ENCODE measurements around the gene WASF3. TPM values are rescaled to one million over a fixed set of nuclear protein-coding genes. Genes with fewer than 3 reads are reported as not detected.

Gene WASF3
- total and polyA plus RNA-seq, 10 of the 15 experiments (the other 5 are each of a cell fraction or from before 2014, with no cell fraction given), result under 0.01 to 0.10 (median 0.01) TPM; not detected in 7

- TF ChIP-seq MAX (IDR thresholded peaks at IDR 0.05; ENCODE audit: low read depth, low read length) (no peak), SMAD5 (IDR thresholded peaks at IDR 0.05; ENCODE audit: low read depth) (no peak)
Observed at GRCh38 chr13:26596458-26596857, 39.0 kb downstream of the WASF3 start (continued).

- no peak overlapping the region for H3K9ac ChIP-seq (ENCODE audit: control insufficient read depth, insufficient read depth, low read length)
- no peak overlapping the region for H3K4me3 ChIP-seq
- H3K79me2 ChIP-seq (ENCODE audit: control insufficient read depth, insufficient read depth, low read length), result no peaks in the 10 kb centered on the region
- no peaks in the 10 kb centered on the region for H4K20me1 ChIP-seq (ENCODE audit: control insufficient read depth, insufficient read depth)
- intact Hi-C loops (cut with micrococcal nuclease; ENCODE audit: unreplicated experiment) (no loop called here), in situ Hi-C loops (cut with MboI) (no loop called here)
- H3K27ac ChIP-seq (ENCODE audit: control insufficient read depth, insufficient read depth), result no peak overlapping the region
- ChIA-PET RAD21 (ENCODE audit: unreplicated experiment) (no interaction called here), POLR2A (no interaction called here), CTCF (no interaction called here), SMC1A (ENCODE audit: uncharacterized antibody, unreplicated experiment) (no interaction called here)
- no peak for FAIRE-seq
- H3K9me3 ChIP-seq (replicated peaks; ENCODE audit: control insufficient read depth, insufficient read depth, low read length), result no peaks in the 10 kb centered on the region
- no TSS peak for BruUV-seq (replicated peaks)
- H3K4me2 ChIP-seq (ENCODE audit: control insufficient read depth, insufficient read depth), result no peak overlapping the region
- no peak for TF ChIP-seq CBX5 (IDR thresholded peaks at IDR 0.05; ENCODE audit: low read depth)
- no peak for TF ChIP-seq CEBPB (IDR thresholded peaks at IDR 0.05; ENCODE audit: borderline replicate concordance in 1 of 2, low read depth in 2 of 2, low read length in 2 of 2)
- TF ChIP-seq CHD1 (IDR thresholded peaks at IDR 0.05; ENCODE audit: low read depth, low read length), result no peak
- H3K36me3 ChIP-seq (ENCODE audit: control insufficient read depth in 2 of 2, insufficient read depth in 2 of 2, low read length in 1 of 2), result no peaks in the 10 kb centered on the region
- no peaks in the 10 kb centered on the region for H3K27me3 ChIP-seq (replicated peaks in 1 of 2; ENCODE audit: control insufficient read depth in 2 of 2, insufficient read depth in 2 of 2, low read length in 1 of 2)
- DNase-seq (ENCODE audit: low read depth, low spot score), result no peak
- no CpG with 5 or more reads among the region's 1 CpG for WGBS (ENCODE audit: insufficient coverage, insufficient replicate concordance, low lambda C conversion rate, missing lambda C conversion rate)
- no peak for ATAC-seq
- H2AFZ ChIP-seq (ENCODE audit: control insufficient read depth, low read depth, low read length), result no peak overlapping the region
- H3K4me1 ChIP-seq (ENCODE audit: control insufficient read depth, insufficient read depth, low read length), result no peaks in the 10 kb centered on the region
Observed at GRCh38 chr13:26599403-26599802, 41.9 kb downstream of the WASF3 start.

- no TSS peak for BruUV-seq (replicated peaks)
- no peaks in the 10 kb centered on the region for H3K9me3 ChIP-seq (replicated peaks; ENCODE audit: control insufficient read depth, insufficient read depth, low read length)
- ChIA-PET RAD21 (ENCODE audit: unreplicated experiment) (no interaction called here), CTCF (no interaction called here), SMC1A (ENCODE audit: uncharacterized antibody, unreplicated experiment) (interaction anchor here (0.5 kb wide), 1 partner anchor 28 kb away, joined by 4 read pairs; no protein-coding TSS in a partner anchor), POLR2A (no interaction called here)
- H2AFZ ChIP-seq (ENCODE audit: control insufficient read depth, low read depth, low read length), result no peak overlapping the region
- H3K27ac ChIP-seq (ENCODE audit: control insufficient read depth, insufficient read depth), result no peak overlapping the region
- H3K4me2 ChIP-seq (ENCODE audit: control insufficient read depth, insufficient read depth), result no peak overlapping the region
- no peak for DNase-seq (ENCODE audit: low read depth, low spot score)
- no peaks in the 10 kb centered on the region for H3K4me1 ChIP-seq (ENCODE audit: control insufficient read depth, insufficient read depth, low read length)
- in situ Hi-C loops (cut with MboI) (no loop called here), intact Hi-C loops (cut with micrococcal nuclease; ENCODE audit: unreplicated experiment) (loop anchor here (10.0 kb wide), 1 partner anchor 415 kb away; no protein-coding TSS in a partner anchor)
- no peak overlapping the region for H3K9ac ChIP-seq (ENCODE audit: control insufficient read depth, insufficient read depth, low read length)
- H3K36me3 ChIP-seq (ENCODE audit: control insufficient read depth in 2 of 2, insufficient read depth in 2 of 2, low read length in 1 of 2), result no peaks in the 10 kb centered on the region
- ATAC-seq, result no peak
- no peak for FAIRE-seq
- no peaks in the 10 kb centered on the region for H4K20me1 ChIP-seq (ENCODE audit: control insufficient read depth, insufficient read depth)
- 0% methylated on average over 1 of the region's 1 CpG for WGBS (ENCODE audit: insufficient coverage, insufficient replicate concordance, low lambda C conversion rate, missing lambda C conversion rate)
- TF ChIP-seq NRF1 (conservative IDR thresholded peaks at IDR 0.05; ENCODE audit: low read depth, low read length), result no peak
- no peak for TF ChIP-seq BCL11A (IDR thresholded peaks at IDR 0.05; ENCODE audit: low read depth, low read length)
- no peak for TF ChIP-seq SRF (IDR thresholded peaks at IDR 0.05; ENCODE audit: low read depth in 2 of 2, low read length in 2 of 2)
- no peak for TF ChIP-seq KAT2A (conservative IDR thresholded peaks at IDR 0.05; ENCODE audit: control insufficient read depth, low read depth, low read length)
- TF ChIP-seq HDAC6 (IDR thresholded peaks at IDR 0.05; ENCODE audit: unreplicated experiment), result no peak
- no peak for TF ChIP-seq SMAD1 (IDR thresholded peaks at IDR 0.05; ENCODE audit: low read depth, partially characterized antibody)
- no peak for TF ChIP-seq RAD51 (IDR thresholded peaks at IDR 0.05)
- TF ChIP-seq HCFC1 (IDR thresholded peaks at IDR 0.05; ENCODE audit: low read length), result no peak
- TF ChIP-seq MAX (IDR thresholded peaks at IDR 0.05; ENCODE audit: low read depth, low read length), result no peak
- TF ChIP-seq GABPA (IDR thresholded peaks at IDR 0.05; ENCODE audit: low read depth), result no peak
- no peak overlapping the region for H3K4me3 ChIP-seq
- H3K27me3 ChIP-seq (replicated peaks in 1 of 2; ENCODE audit: control insufficient read depth in 2 of 2, insufficient read depth in 2 of 2, low read length in 1 of 2), result no peaks in the 10 kb centered on the region
- H3K79me2 ChIP-seq (ENCODE audit: control insufficient read depth, insufficient read depth, low read length), result no peaks in the 10 kb centered on the region
Observed at GRCh38 chr13:26599860-26600259, 42.4 kb downstream of the WASF3 start.
